T-helper 1 cell (primary cell): ENCODE data around the gene RXYLT1.
A peak's percentile ranks its signal among the peaks of the same experiment; 100 is the strongest.
"Not testable (repeated sequence)": the region's sequence is repeated elsewhere in the genome, so short reads cannot be mapped to it uniquely, and the experiment has no call there.

Experiments
- DNase-seq, 5 donors: peaks; one replicate each; pipeline ENCODE4 v3.0.0-alpha.2; 2012 to 2020
- total RNA-seq, 4 donors: gene quantifications; one replicate each; lab custom pipeline; 2026; lab: John Stamatoyannopoulos, UW

The RXYLT1 gene
- total RNA-seq: 8.0 to 16.7 (median 11.0) reads per million in 4 donors

GRCh38 chr12:63779498-63780481 lies at the start of gene RXYLT1:
Gene RXYLT1 (plus strand): TSS chr12:63779909. CDS start chr12:63779961, 52 bp downstream.
- DNase-seq: peak; percentile 66 to 84 (median 77)

- not testable (repeated sequence) for DNase-seq
These were observed 46.9 kb upstream of the RXYLT1 start for GRCh38 chr12:63732779-63733178.

- DNase-seq: not testable (repeated sequence)
These were observed 46.1 kb upstream of the RXYLT1 start for GRCh38 chr12:63733585-63733984.

- not testable (repeated sequence) for DNase-seq
These were observed 39.2 kb upstream of the RXYLT1 start for GRCh38 chr12:63740551-63740950.

GRCh38 chr12:63741431-63741830 lies 38.3 kb upstream of the RXYLT1 start:
- not testable (repeated sequence) for DNase-seq

- DNase-seq: not testable (repeated sequence)
These were observed 35.6 kb upstream of the RXYLT1 start for GRCh38 chr12:63744110-63744509.

GRCh38 chr12:63746470-63746869 lies 33.2 kb upstream of the RXYLT1 start:
- DNase-seq: not testable (repeated sequence)

- DNase-seq: not testable (repeated sequence)
These were observed 32.6 kb upstream of the RXYLT1 start for GRCh38 chr12:63747136-63747535.

GRCh38 chr12:63747553-63747952 lies 32.2 kb upstream of the RXYLT1 start:
- no peak for DNase-seq

- DNase-seq: peak in 1 of 5 donors; percentile 8
These were observed 27.4 kb upstream of the RXYLT1 start for GRCh38 chr12:63752283-63752682.

GRCh38 chr12:63752841-63753240 lies 26.9 kb upstream of the RXYLT1 start:
- DNase-seq: no peak

GRCh38 chr12:63753743-63754142 lies 26.0 kb upstream of the RXYLT1 start:
- DNase-seq: no peak

- no peak for DNase-seq
These were observed 15.2 kb upstream of the RXYLT1 start for GRCh38 chr12:63764481-63764880.

GRCh38 chr12:63766498-63766897 lies 13.2 kb upstream of the RXYLT1 start:
- DNase-seq: no peak

GRCh38 chr12:63770375-63770774 lies 9.3 kb upstream of the RXYLT1 start:
- DNase-seq: no peak

GRCh38 chr12:63777340-63777739 lies 2.4 kb upstream of the RXYLT1 start:
- DNase-seq: no peak

- no peak for DNase-seq
These were observed 2.8 kb downstream of the RXYLT1 start for GRCh38 chr12:63782466-63782865.

GRCh38 chr12:63787306-63787705 lies 7.6 kb downstream of the RXYLT1 start:
- DNase-seq: no peak

- DNase-seq: no peak
These were observed 10.9 kb downstream of the RXYLT1 start for GRCh38 chr12:63790608-63790945.

GRCh38 chr12:63792338-63792737 lies 12.6 kb downstream of the RXYLT1 start:
- DNase-seq: no peak

GRCh38 chr12:63795032-63795687 lies 15.5 kb downstream of the RXYLT1 start:
- DNase-seq: no peak

GRCh38 chr12:63795944-63796343 lies 16.2 kb downstream of the RXYLT1 start:
- no peak for DNase-seq

GRCh38 chr12:63802012-63802608 lies 22.4 kb downstream of the RXYLT1 start:
- peak in 1 of 5 donors; percentile 7 for DNase-seq
